Peyer's patch (tissue), 4 donors: ENCODE data around the gene LPO. TPM values are rescaled to one million over a fixed set of nuclear protein-coding genes. Genes with fewer than 3 reads are reported as not detected.

ENCODE experiments used
- DNase-seq, 3 donors: peaks; one replicate each; pipeline ENCODE4 v3.0.0-alpha.2; 2017 to 2019
- H3K27ac ChIP-seq, 4 donors: fragments of 200-600 bp; sonication (generic); one replicate each; pipeline ENCODE4 v1.5.1; 2016 to 2019
- H3K27me3 ChIP-seq, 2 donors: fragments of 200-600 bp; sonication (generic); one replicate each; pipeline ENCODE4 v1.5.1; 2019
- H3K36me3 ChIP-seq, 3 donors: fragments of 200-600 bp; sonication (generic); one replicate each; pipeline ENCODE4 v1.5.1; 2016 to 2019
- H3K4me1 ChIP-seq, 4 donors: fragments of 200-600 bp; sonication (generic); one replicate each; pipeline ENCODE4 v1.5.1; 2016 to 2019
- H3K4me3 ChIP-seq, 4 donors: fragments of 200-600 bp; sonication (generic); 1 replicate in 3 of 4; 2 replicates in 1 of 4; pipeline ENCODE4 v1.5.1; 2016 to 2019; ENCODE audit warnings: mild to moderate bottlenecking in 1 of 4
- H3K9me3 ChIP-seq, 4 donors: fragments of 200-600 bp; sonication (generic); one replicate each; pipeline ENCODE4 v1.5.1; 2016 to 2019; ENCODE audit warnings: mild to moderate bottlenecking in 1 of 4
- CTCF ChIP-seq, 6 experiments: fragments of 450-650 bp in 4 of 6; fragments of 200-600 bp in 2 of 6; sonication (generic) in 1 of 6; IDR thresholded peaks; one replicate each; pipeline ENCODE4 v1.5.1; 2017 to 2019; ENCODE audit warnings: antibody characterized with exemption in 6 of 6, mild to moderate bottlenecking in 3 of 6, moderate library complexity in 1 of 6
- POLR2A ChIP-seq, 2 donors: fragments of 450-650 bp; IDR thresholded peaks; one replicate each; pipeline ENCODE4 v1.5.1; 2017; ENCODE audit warnings: antibody characterized with exemption in 2 of 2, mild to moderate bottlenecking in 2 of 2, moderate library complexity in 2 of 2
- total RNA-seq, 4 donors: library from RNA; depleted of rRNA; stranded (reverse); fragments of >200 nt; gene quantifications; one replicate each; pipeline ENCODE4 v1.1.0, GENCODE V29; 2016

Gene LPO
- total RNA-seq, 4 donors from 2014 or later: 2.3 to 9.0 TPM; not detected in 2

GRCh38 chr17:58245428-58246103, 7.2 kb downstream of the LPO start:
- DNase-seq: peak in 2 of 3 donors; percentile 63 to 81
- H3K36me3 ChIP-seq: no peaks in the 10 kb centered on the region
- peak overlapping the region in 3 of 4 donors; percentile 46 to 91 (median 70) for H3K27ac ChIP-seq
- no peaks in the 10 kb centered on the region for H3K9me3 ChIP-seq
- H3K27me3 ChIP-seq: no peaks in the 10 kb centered on the region
- peaks cover 0 to 31% (median 9%) of the 10 kb centered on the region in 4 donors for H3K4me1 ChIP-seq
- TF ChIP-seq CTCF (IDR thresholded peaks at IDR 0.05) (no peak), POLR2A (IDR thresholded peaks at IDR 0.05) (peak in 1 of 2 donors; percentile 48)
- no peak overlapping the region for H3K4me3 ChIP-seq

GRCh38 chr17:58246104-58246740, 7.8 kb downstream of the LPO start:
- no peaks in the 10 kb centered on the region for H3K27me3 ChIP-seq
- H3K27ac ChIP-seq: peak overlapping the region in 3 of 4 donors; percentile 63 to 91 (median 70)
- H3K4me1 ChIP-seq: peaks cover 0 to 31% (median 9%) of the 10 kb centered on the region in 4 donors
- H3K4me3 ChIP-seq: no peak overlapping the region
- no peak for TF ChIP-seq CTCF (IDR thresholded peaks at IDR 0.05)
- peak in 1 of 2 donors; percentile 0 for TF ChIP-seq POLR2A (IDR thresholded peaks at IDR 0.05)
- no peaks in the 10 kb centered on the region for H3K36me3 ChIP-seq
- no peaks in the 10 kb centered on the region for H3K9me3 ChIP-seq
- no peak for DNase-seq

GRCh38 chr17:58246781-58247180, 8.4 kb downstream of the LPO start:
- H3K27me3 ChIP-seq: no peaks in the 10 kb centered on the region
- no peak overlapping the region for H3K4me3 ChIP-seq
- peaks cover 0 to 31% (median 9%) of the 10 kb centered on the region in 4 donors for H3K4me1 ChIP-seq
- TF ChIP-seq POLR2A (IDR thresholded peaks at IDR 0.05) (no peak), CTCF (IDR thresholded peaks at IDR 0.05) (no peak)
- no peaks in the 10 kb centered on the region for H3K9me3 ChIP-seq
- peak overlapping the region in 3 of 4 donors; percentile 63 to 91 (median 70) for H3K27ac ChIP-seq
- no peaks in the 10 kb centered on the region for H3K36me3 ChIP-seq
- DNase-seq: no peak

- Histone ChIP-seq H3K9me3 (no peaks in the 10 kb centered on the region), H3K36me3 (no peaks in the 10 kb centered on the region), H3K4me1 (peaks cover 0 to 31% (median 9%) of the 10 kb centered on the region in 4 donors), H3K27ac (peak overlapping the region in 2 of 4 donors; percentile 63 to 91), H3K4me3 (no peak overlapping the region), H3K27me3 (no peaks in the 10 kb centered on the region)
- no peak for TF ChIP-seq CTCF (IDR thresholded peaks at IDR 0.05)
- no peak for DNase-seq
These were observed 9.4 kb downstream of the LPO start for GRCh38 chr17:58247511-58248363.

- DNase-seq: peak in 1 of 3 donors; percentile 57
- Histone ChIP-seq H3K36me3 (no peaks in the 10 kb centered on the region), H3K9me3 (no peaks in the 10 kb centered on the region), H3K4me1 (peaks cover 0 to 31% (median 9%) of the 10 kb centered on the region in 4 donors), H3K4me3 (peak overlapping the region in 3 of 4 donors; percentile 53 to 63 (median 55)), H3K27me3 (no peaks in the 10 kb centered on the region), H3K27ac (peak overlapping the region in 1 of 4 donors; percentile 40)
- TF ChIP-seq POLR2A (IDR thresholded peaks at IDR 0.05) (peak in 1 of 2 donors; percentile 30), CTCF (IDR thresholded peaks at IDR 0.05) (no peak)
These were observed 10.5 kb downstream of the LPO start for GRCh38 chr17:58248955-58249269.
